ES-I3 (cell line): ENCODE results near the gene INPP4A.
"Not testable (repeated sequence)": the region's sequence is repeated elsewhere in the genome, so short reads cannot be mapped to it uniquely, and the experiment has no call there.

Source experiments
- H3K36me3 ChIP-seq: 2 replicates; pipeline ENCODE4 v1.6.1; 2013; ENCODE audit warnings: mild to moderate bottlenecking, low read length, control low read depth, moderate library complexity; ENCODE audit not compliant: insufficient read depth
- H3K4me1 ChIP-seq: 2 replicates; pipeline ENCODE4 v1.6.1; 2013; ENCODE audit warnings: mild to moderate bottlenecking, control low read depth, low read length; ENCODE audit not compliant: insufficient read depth
- H3K9ac ChIP-seq: 2 replicates; pipeline ENCODE4 v1.6.1; 2013; ENCODE audit warnings: low read depth, mild to moderate bottlenecking, low read length, moderate library complexity
- H3K9me3 ChIP-seq: 2 replicates; pipeline ENCODE4 v1.6.1; 2013; ENCODE audit warnings: mild to moderate bottlenecking, low read length, moderate library complexity; ENCODE audit not compliant: control insufficient read depth, insufficient read depth

INPP4A gene

DNA sequence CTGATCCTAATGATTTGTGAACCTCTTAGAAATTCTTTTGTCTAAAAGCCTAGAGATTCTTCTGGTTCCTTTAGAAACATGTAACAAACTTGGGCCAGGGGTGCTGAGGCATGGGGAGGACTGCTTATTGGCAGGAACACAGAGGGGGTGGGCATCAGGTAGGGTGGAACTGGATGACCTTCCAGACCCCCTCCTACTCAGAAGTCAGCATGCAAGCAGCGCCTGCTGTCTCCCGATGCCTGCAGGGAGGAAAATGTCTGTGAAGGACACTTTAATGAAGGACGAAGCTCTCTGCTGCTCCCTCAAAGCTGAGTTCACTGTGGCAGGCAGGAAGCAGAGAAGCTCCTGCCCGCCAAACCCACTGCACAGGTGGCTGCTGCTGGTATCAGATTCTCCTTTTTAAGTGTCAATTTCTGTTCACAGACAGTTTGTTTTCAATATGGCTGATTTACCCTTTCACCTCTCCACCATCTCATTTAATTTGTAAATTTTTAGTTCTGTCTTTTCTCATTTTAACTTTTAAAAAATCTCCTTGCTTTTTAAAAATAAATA, 144.3 kb downstream of the INPP4A start:
- Histone ChIP-seq H3K9ac (no peak overlapping the region), H3K4me1 (no peaks in the 10 kb centered on the region), H3K9me3 (no peaks in the 10 kb centered on the region), H3K36me3 (no peaks in the 10 kb centered on the region; the same call in 1 of the 2 replicates)

DNA sequence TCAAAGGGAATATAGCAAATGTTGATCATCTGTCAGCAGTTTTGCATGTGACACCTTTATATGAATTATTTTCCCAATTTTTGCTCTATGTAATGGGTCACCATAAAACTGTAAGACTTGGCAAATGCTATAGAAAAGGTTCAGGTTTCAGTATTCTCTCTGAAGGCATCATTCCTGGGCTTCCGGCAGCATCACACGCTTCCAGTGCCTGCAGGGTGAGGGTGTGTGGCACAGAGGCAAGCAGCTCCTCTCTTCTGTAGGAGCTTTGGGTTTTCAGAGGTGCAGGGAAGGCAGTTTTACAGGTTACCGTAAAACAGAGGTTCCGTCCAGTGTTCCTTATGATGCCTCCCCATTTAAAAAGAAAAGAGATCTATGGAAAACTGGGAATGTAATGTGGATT, 144.8 kb downstream of the INPP4A start:
- Histone ChIP-seq H3K9me3 (no peaks in the 10 kb centered on the region), H3K36me3 (no peaks in the 10 kb centered on the region; the same call in 1 of the 2 replicates), H3K4me1 (no peaks in the 10 kb centered on the region), H3K9ac (no peak overlapping the region)

GRCh38 chr2:98592565-98592964, 147.9 kb downstream of the INPP4A start:
- Histone ChIP-seq H3K9ac (no peak overlapping the region), H3K9me3 (no peaks in the 10 kb centered on the region), H3K4me1 (no peaks in the 10 kb centered on the region), H3K36me3 (peaks cover 2% of the 10 kb centered on the region; the same call in 1 of the 2 replicates)

GRCh38 chr2:98594665-98595064, 150.0 kb downstream of the INPP4A start:
- H3K36me3 ChIP-seq, H3K4me1 ChIP-seq, H3K9me3 ChIP-seq, H3K9ac ChIP-seq: not testable (repeated sequence)

GRCh38 chr2:98598781-98599428, 154.2 kb downstream of the INPP4A start:
- Histone ChIP-seq H3K36me3 (peaks cover 8% of the 10 kb centered on the region), H3K9ac (no peak overlapping the region), H3K4me1 (no peaks in the 10 kb centered on the region), H3K9me3 (no peaks in the 10 kb centered on the region)

DNA sequence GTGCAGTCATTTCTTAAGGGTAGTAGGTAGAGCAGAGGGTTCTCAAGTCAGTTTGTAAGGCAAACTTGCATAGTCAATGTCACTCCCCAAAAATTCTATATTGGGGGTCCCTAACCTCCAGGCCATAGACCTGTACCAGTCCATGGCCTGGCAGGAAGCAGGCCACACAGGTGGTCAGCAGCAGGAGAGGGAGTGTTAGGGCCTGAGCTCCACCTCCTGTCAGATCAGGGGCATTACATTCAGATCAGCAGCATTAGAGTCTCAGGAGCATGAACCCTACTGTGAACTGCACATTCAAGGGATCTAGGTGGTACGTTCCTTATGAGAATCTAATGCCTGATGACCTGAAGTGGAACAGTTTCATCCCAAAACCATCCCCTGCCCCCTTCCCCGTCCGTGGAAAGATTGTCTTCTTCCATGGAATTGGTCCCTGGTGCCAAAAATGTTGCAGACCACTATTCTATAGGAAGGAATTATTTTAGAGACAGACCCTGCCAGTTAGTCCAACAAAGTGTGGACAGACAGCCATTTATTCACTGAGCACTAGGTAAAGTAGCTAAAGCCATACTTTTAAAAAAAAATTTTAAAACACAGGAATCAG, 157.0 kb downstream of the INPP4A start:
- Histone ChIP-seq H3K36me3 (peaks cover 8% of the 10 kb centered on the region), H3K4me1 (peaks cover 4% of the 10 kb centered on the region), H3K9me3 (no peaks in the 10 kb centered on the region), H3K9ac (no peak overlapping the region)

- no peaks in the 10 kb centered on the region for H3K9me3 ChIP-seq
- peaks cover 12% of the 10 kb centered on the region for H3K4me1 ChIP-seq
- H3K9ac ChIP-seq = no peak overlapping the region
- peaks cover 5% of the 10 kb centered on the region; the same call in 1 of the 2 replicates for H3K36me3 ChIP-seq
Measured at GRCh38 chr2:98604547-98604946, 159.9 kb downstream of the INPP4A start.

DNA sequence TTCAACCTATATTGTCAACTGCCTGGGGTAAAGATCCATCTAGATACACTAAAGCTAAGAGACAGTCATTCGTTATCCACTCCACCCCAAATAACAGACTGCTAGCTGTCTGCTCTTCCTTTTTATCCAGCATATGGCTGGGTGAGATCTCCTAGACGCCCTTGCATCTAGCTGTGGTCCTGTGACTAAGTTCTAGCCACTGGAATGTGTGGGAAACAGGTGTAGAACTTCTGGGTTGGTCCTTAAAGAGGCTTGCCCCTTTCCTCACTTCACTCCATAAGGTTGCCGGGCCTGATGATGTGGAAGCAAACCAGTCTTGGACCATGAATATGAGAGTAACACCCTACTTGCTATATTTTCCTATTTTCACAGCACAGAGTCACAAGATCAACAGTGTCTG, 160.4 kb downstream of the INPP4A start:
- Histone ChIP-seq H3K36me3 (0 out of 2 replicates have a peak, but pooled peaks cover under 1% of the 10 kb centered on the region), H3K9me3 (no peaks in the 10 kb centered on the region), H3K4me1 (peaks cover 12% of the 10 kb centered on the region), H3K9ac (no peak overlapping the region)

GRCh38 chr2:98606431-98606830, 161.8 kb downstream of the INPP4A start:
- Histone ChIP-seq H3K36me3 (no peaks in the 10 kb centered on the region), H3K4me1 (peaks cover 16% of the 10 kb centered on the region), H3K9me3 (no peaks in the 10 kb centered on the region), H3K9ac (no peak overlapping the region)

DNA sequence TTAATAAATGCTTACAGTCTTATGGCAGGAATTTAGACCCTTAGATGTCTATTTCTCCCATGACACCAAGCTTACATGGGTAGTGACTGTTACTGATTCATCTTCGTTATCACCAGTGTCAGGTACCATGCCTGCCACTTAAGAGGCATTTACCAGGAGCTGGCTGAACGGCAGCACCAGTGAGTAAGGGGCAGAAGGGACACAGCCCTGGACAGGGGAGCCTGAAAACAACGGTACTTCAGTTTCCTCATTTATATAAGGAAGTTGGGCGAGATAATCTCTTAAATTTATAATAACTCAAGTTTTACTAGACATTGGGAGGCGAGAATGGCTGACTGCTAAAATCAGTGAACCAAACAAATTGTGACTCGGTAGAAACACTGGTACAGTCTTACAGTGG, 162.4 kb downstream of the INPP4A start:
- Histone ChIP-seq H3K9me3 (no peaks in the 10 kb centered on the region), H3K36me3 (no peaks in the 10 kb centered on the region), H3K9ac (peak overlapping the region; percentile 99), H3K4me1 (peaks cover 16% of the 10 kb centered on the region)

- no peaks in the 10 kb centered on the region for H3K9me3 ChIP-seq
- H3K4me1 ChIP-seq = peaks cover 16% of the 10 kb centered on the region
- H3K9ac ChIP-seq = peak overlapping the region; percentile 99
- H3K36me3 ChIP-seq = no peaks in the 10 kb centered on the region
Measured at GRCh38 chr2:98607741-98608115, 163.1 kb downstream of the INPP4A start.

DNA sequence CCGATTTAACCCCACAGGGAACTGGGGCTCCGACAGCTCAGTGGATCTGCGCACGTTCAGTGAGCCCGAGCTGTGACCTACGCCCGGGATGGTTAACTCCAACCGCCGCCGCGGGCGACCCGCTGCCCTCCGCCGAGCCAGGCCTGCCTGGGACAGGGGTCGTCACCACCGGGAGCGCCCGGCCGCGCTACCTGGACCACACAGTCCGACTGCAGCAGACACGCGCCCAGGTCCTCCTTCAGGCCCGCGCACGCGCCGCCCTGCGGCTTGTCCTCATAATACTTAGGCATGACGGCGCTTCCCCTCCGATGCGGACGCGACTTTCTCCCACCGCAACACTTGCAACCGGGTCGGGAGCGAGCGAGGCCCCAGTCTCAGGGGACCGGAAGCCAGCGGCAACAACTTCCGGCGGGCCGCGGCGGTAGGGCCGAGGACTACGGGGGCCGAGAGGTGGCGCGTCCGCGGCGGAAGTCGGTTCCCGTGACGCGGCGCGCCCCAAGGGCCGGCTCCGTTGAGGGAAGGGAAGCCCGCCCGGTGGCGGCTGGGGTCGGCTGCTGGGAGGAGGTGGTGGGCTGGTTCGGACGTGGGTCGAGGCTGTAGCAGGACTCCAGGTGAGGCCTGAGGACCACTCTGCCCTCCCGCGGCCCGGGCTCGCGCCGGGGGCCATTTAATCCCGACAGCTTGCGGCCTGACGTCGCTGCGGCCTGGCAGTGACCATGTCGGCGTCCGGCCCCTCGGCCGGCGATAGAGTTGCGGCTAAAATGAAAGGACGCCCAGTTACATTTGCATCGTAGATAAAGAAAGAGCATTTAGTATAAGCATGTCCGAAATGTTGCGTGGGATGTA, 163.7 kb downstream of the INPP4A start, which contains the start of the genes COA5 and UNC50:
Gene COA5 (minus strand): TSS at position 397 of the 846 bp plus-strand sequence. CDS start 107 bp downstream, at position 290.
Gene UNC50 (plus strand): TSS at position 474 of the 846 bp plus-strand sequence. CDS start 1,171 bp downstream, outside the sequence.
- Histone ChIP-seq H3K36me3 (no peaks in the 10 kb centered on the region), H3K9me3 (no peaks in the 10 kb centered on the region), H3K4me1 (peaks cover 16% of the 10 kb centered on the region), H3K9ac (peak within 1 kb of the TSS; percentile 99)

DNA sequence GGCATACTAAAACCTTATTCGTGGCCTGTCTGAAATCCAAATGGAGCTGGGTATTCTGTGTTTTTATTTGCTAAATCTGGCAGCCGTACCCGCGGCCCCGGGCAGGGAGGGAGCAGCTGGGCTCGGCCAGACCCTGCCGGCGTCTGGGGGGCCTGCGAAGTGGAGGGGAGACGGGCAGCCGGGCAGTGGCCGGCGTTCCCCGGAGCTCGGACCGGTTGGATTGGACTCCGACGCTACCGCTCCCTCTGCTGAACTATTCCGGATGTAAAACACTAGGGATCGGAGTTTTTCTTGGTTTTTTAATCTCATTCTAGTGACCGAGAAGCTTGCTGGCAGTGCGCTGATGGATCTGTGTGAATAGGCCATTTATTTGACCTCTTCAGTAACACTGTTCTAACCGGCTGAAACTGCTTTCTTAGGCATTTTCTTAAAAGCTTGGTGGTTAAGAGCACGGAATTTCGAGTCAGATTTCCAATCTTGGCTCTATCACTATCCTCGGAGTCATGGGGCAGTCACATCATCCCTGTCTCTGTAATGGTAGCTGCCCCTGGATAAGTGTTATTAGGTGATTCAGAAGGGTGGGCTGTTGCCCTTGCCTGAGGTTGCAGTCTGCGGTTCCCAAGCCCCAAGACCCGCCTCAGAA, 164.4 kb downstream of the INPP4A start:
- Histone ChIP-seq H3K9me3 (no peaks in the 10 kb centered on the region), H3K36me3 (no peaks in the 10 kb centered on the region), H3K4me1 (peaks cover 16% of the 10 kb centered on the region), H3K9ac (peak overlapping the region; percentile 99)
